Hepatic stellate cell (primary cell): Measurements from ENCODE around the gene TRIM44.

ENCODE experiments used
- DNase-seq: peaks from one replicate; pipeline ENCODE4 v3.0.0; 2011; ENCODE audit warnings: low spot score

TRIM44 gene

GRCh38 chr11:35791088-35791958, 128.7 kb downstream of the TRIM44 start:
- no peak for DNase-seq

- no peak for DNase-seq
These were observed 129.7 kb downstream of the TRIM44 start for GRCh38 chr11:35792148-35792845.

- no peak for DNase-seq
These were observed 130.2 kb downstream of the TRIM44 start for GRCh38 chr11:35792846-35793192.

- DNase-seq: no peak
These were observed 131.8 kb downstream of the TRIM44 start for GRCh38 chr11:35794333-35794732.

GRCh38 chr11:35794850-35795249, 132.3 kb downstream of the TRIM44 start:
- DNase-seq: peak; percentile 12

GRCh38 chr11:35796562-35796961, 134.0 kb downstream of the TRIM44 start:
- peak; percentile 7 for DNase-seq

GRCh38 chr11:35798423-35798822, 135.8 kb downstream of the TRIM44 start:
- peak; percentile 22 for DNase-seq

- DNase-seq: no peak
These were observed 136.4 kb downstream of the TRIM44 start for GRCh38 chr11:35798983-35799382.

- DNase-seq: no peak
These were observed 137.1 kb downstream of the TRIM44 start for GRCh38 chr11:35799655-35800054.

GRCh38 chr11:35800970-35801953, 138.7 kb downstream of the TRIM44 start:
- no peak for DNase-seq

- no peak for DNase-seq
These were observed 139.6 kb downstream of the TRIM44 start for GRCh38 chr11:35802221-35802620.

- no peak for DNase-seq
These were observed 140.1 kb downstream of the TRIM44 start for GRCh38 chr11:35802672-35803071.

- DNase-seq: no peak
These were observed 140.5 kb downstream of the TRIM44 start for GRCh38 chr11:35803115-35803514.

- no peak for DNase-seq
These were observed 142.0 kb downstream of the TRIM44 start for GRCh38 chr11:35804451-35805040.

GRCh38 chr11:35809561-35809960, 147.0 kb downstream of the TRIM44 start:
- DNase-seq: no peak

GRCh38 chr11:35810045-35810645, 147.6 kb downstream of the TRIM44 start:
- DNase-seq: no peak

- no peak for DNase-seq
These were observed 149.2 kb downstream of the TRIM44 start for GRCh38 chr11:35811783-35812182.

GRCh38 chr11:35812828-35813227, 150.3 kb downstream of the TRIM44 start:
- no peak for DNase-seq

- DNase-seq: no peak
These were observed 151.6 kb downstream of the TRIM44 start for GRCh38 chr11:35814081-35814695.

- DNase-seq: no peak
These were observed 152.2 kb downstream of the TRIM44 start for GRCh38 chr11:35814720-35815305.
